Measurements from ENCODE around the gene STRIP2. TPM values are rescaled to one million over a fixed set of nuclear protein-coding genes. Genes with fewer than 3 reads are reported as not detected.
"Not testable (repeated sequence)": the region's sequence is repeated elsewhere in the genome, so short reads cannot be mapped to it uniquely, and the experiment has no call there.

The STRIP2 gene
- total RNA-seq, 1 experiment from 2014 or later: 9.1 TPM

- H3K27ac ChIP-seq (ENCODE audit: low read depth, low read length, poor library complexity, severe bottlenecking): peak overlapping the region; percentile 20
- no peaks in the 10 kb centered on the region for H3K9me3 ChIP-seq (ENCODE audit: low read depth, low read length, poor library complexity, severe bottlenecking)
- H3K27me3 ChIP-seq (replicated peaks; ENCODE audit: insufficient read depth, low read depth, low read length, poor library complexity): no peaks in the 10 kb centered on the region
- BruUV-seq (replicated peaks): no TSS peak
- ChIA-PET CTCF (interaction anchor here (1.3 kb wide), 1 partner anchor 25 kb away, joined by 5 read pairs; no protein-coding TSS in a partner anchor), POLR2A (ENCODE audit: low non-redundant PET) (no interaction called here)
- peak; percentile 65 for DNase-seq (ENCODE audit: low spot score)
- H3K4me1 ChIP-seq (ENCODE audit: insufficient read depth, low read length, poor library complexity, severe bottlenecking): peaks cover 13% of the 10 kb centered on the region
- intact Hi-C loops (cut with micrococcal nuclease; ENCODE audit: unreplicated experiment): no loop called here
- no peaks in the 10 kb centered on the region for H3K36me3 ChIP-seq (ENCODE audit: insufficient read depth, low read length, poor library complexity, severe bottlenecking)
- TF ChIP-seq CTCF (conservative IDR thresholded peaks at IDR 0.05; ENCODE audit: low read depth, low read length): no peak
- H3K4me3 ChIP-seq (ENCODE audit: low read depth, low read length, poor library complexity, severe bottlenecking): no peak overlapping the region
Measured at GRCh38 chr7:129401228-129401966, 32.8 kb upstream of the STRIP2 start.

- no TSS peak for BruUV-seq (replicated peaks)
- POLR2A ChIA-PET (ENCODE audit: low non-redundant PET): no interaction called here
- Histone ChIP-seq H3K4me3 (ENCODE audit: low read depth, low read length, poor library complexity, severe bottlenecking) (no peak overlapping the region), H3K27ac (ENCODE audit: low read depth, low read length, poor library complexity, severe bottlenecking) (no peak overlapping the region), H3K4me1 (ENCODE audit: insufficient read depth, low read length, poor library complexity, severe bottlenecking) (peaks cover 13% of the 10 kb centered on the region), H3K27me3 (replicated peaks; ENCODE audit: insufficient read depth, low read depth, low read length, poor library complexity) (no peaks in the 10 kb centered on the region), H3K9me3 (ENCODE audit: low read depth, low read length, poor library complexity, severe bottlenecking) (no peaks in the 10 kb centered on the region), H3K36me3 (ENCODE audit: insufficient read depth, low read length, poor library complexity, severe bottlenecking) (no peaks in the 10 kb centered on the region)
- CTCF ChIA-PET: interaction anchor here (1.3 kb wide), 1 partner anchor 25 kb away, joined by 5 read pairs; no protein-coding TSS in a partner anchor
- intact Hi-C loops (cut with micrococcal nuclease; ENCODE audit: unreplicated experiment): no loop called here
- DNase-seq (ENCODE audit: low spot score): peak; percentile 23
- TF ChIP-seq EZH2 (IDR thresholded peaks at IDR 0.05; ENCODE audit: borderline replicate concordance, low read depth, low read length, poor library complexity, severe bottlenecking) (no peak), CTCF (conservative IDR thresholded peaks at IDR 0.05; ENCODE audit: low read depth, low read length) (peak; percentile 39)
Measured at GRCh38 chr7:129401967-129402860, 32.0 kb upstream of the STRIP2 start.

GRCh38 chr7:129405527-129405926, 28.7 kb upstream of the STRIP2 start:
- TF ChIP-seq EZH2 (IDR thresholded peaks at IDR 0.05; ENCODE audit: borderline replicate concordance, low read depth, low read length, poor library complexity, severe bottlenecking) (no peak), CTCF (conservative IDR thresholded peaks at IDR 0.05; ENCODE audit: low read depth, low read length) (no peak)
- no peaks in the 10 kb centered on the region for H3K27me3 ChIP-seq (replicated peaks; ENCODE audit: insufficient read depth, low read depth, low read length, poor library complexity)
- CTCF ChIA-PET: interaction anchor here (0.5 kb wide), 1 partner anchor 69 kb away, joined by 3 read pairs; no protein-coding TSS in a partner anchor
- H3K36me3 ChIP-seq (ENCODE audit: insufficient read depth, low read length, poor library complexity, severe bottlenecking): no peaks in the 10 kb centered on the region
- intact Hi-C loops (cut with micrococcal nuclease; ENCODE audit: unreplicated experiment): no loop called here
- no TSS peak for BruUV-seq (replicated peaks)
- no peak overlapping the region for H3K27ac ChIP-seq (ENCODE audit: low read depth, low read length, poor library complexity, severe bottlenecking)
- peaks cover 13% of the 10 kb centered on the region for H3K4me1 ChIP-seq (ENCODE audit: insufficient read depth, low read length, poor library complexity, severe bottlenecking)
- DNase-seq (ENCODE audit: low spot score): no peak
- POLR2A ChIA-PET (ENCODE audit: low non-redundant PET): no interaction called here
- no peaks in the 10 kb centered on the region for H3K9me3 ChIP-seq (ENCODE audit: low read depth, low read length, poor library complexity, severe bottlenecking)
- H3K4me3 ChIP-seq (ENCODE audit: low read depth, low read length, poor library complexity, severe bottlenecking): no peak overlapping the region

GRCh38 chr7:129410238-129410637, 24.0 kb upstream of the STRIP2 start:
- DNase-seq (ENCODE audit: low spot score); H3K4me1 ChIP-seq (ENCODE audit: insufficient read depth, low read length, poor library complexity, severe bottlenecking); H3K4me3 ChIP-seq (ENCODE audit: low read depth, low read length, poor library complexity, severe bottlenecking); H3K27ac ChIP-seq (ENCODE audit: low read depth, low read length, poor library complexity, severe bottlenecking); BruUV-seq (replicated peaks); POLR2A ChIA-PET (ENCODE audit: low non-redundant PET); H3K9me3 ChIP-seq (ENCODE audit: low read depth, low read length, poor library complexity, severe bottlenecking); H3K36me3 ChIP-seq (ENCODE audit: insufficient read depth, low read length, poor library complexity, severe bottlenecking); intact Hi-C loops (cut with micrococcal nuclease; ENCODE audit: unreplicated experiment); CTCF ChIA-PET; H3K27me3 ChIP-seq (replicated peaks; ENCODE audit: insufficient read depth, low read depth, low read length, poor library complexity): not testable (repeated sequence)
